H1 (cell line): ENCODE data around the gene SMARCC1. TPM values are rescaled to one million over a fixed set of nuclear protein-coding genes. Genes with fewer than 3 reads are reported as not detected.

Experiments used
- CTCF ChIA-PET: fragments of 300-600 bp; sonication (Branson Sonifier 250); formaldehyde crosslinking; loops from one replicate; lab custom pipeline; 2021; ENCODE audit not compliant: partially characterized antibody; lab: Charles Lee
- POLR2A ChIA-PET: fragments of 300-600 bp; sonication (Branson Sonifier 250); formaldehyde crosslinking; loops from one replicate; lab custom pipeline; 2021; ENCODE audit warnings: inconsistent platforms; ENCODE audit not compliant: partially characterized antibody; lab: Charles Lee
- DNase-seq, 2 experiments: peaks; one replicate each; pipeline versions ENCODE4 v3.0.0 to v3.0.0-alpha.2; 2010 to 2022; ENCODE audit warnings: low spot score in 2 of 2, low read depth in 1 of 2, mixed read lengths in 1 of 2
- FAIRE-seq: peaks from 2 replicates; lab custom pipeline; 2011; peaks lifted over from hg19 to GRCh38; lab: Jason Lieb, UNC
- H2AFZ ChIP-seq: 2 replicates; pipeline ENCODE4 v1.8.1; 2012; ENCODE audit warnings: low read length, inconsistent platforms
- H2AK5ac ChIP-seq: 2 replicates; pipeline ENCODE4 v1.6.1; 2013; ENCODE audit warnings: low read depth, low read length
- H2BK120ac ChIP-seq: replicated peaks from 2 replicates; pipeline ENCODE3; 2013; ENCODE audit warnings: low read depth, low read length, inconsistent platforms
- H2BK12ac ChIP-seq: 2 replicates; pipeline ENCODE4 v1.6.1; 2013; ENCODE audit warnings: low read depth, low read length
- H2BK15ac ChIP-seq: 2 replicates; pipeline ENCODE4 v1.6.1; 2013; ENCODE audit warnings: low read length
- H2BK20ac ChIP-seq: 2 replicates; pipeline ENCODE4 v1.6.1; 2013; ENCODE audit warnings: low read length
- H2BK5ac ChIP-seq: 2 replicates; pipeline ENCODE4 v1.6.1; 2013; ENCODE audit warnings: low read depth, low read length
- H3K14ac ChIP-seq: 2 replicates; pipeline ENCODE4 v1.6.1; 2013; ENCODE audit warnings: inconsistent platforms; ENCODE audit not compliant: insufficient read length
- H3K18ac ChIP-seq: 2 replicates; pipeline ENCODE4 v1.6.1; 2013; ENCODE audit warnings: low read length; ENCODE audit errors: extremely low read depth
- H3K23ac ChIP-seq: 2 replicates; pipeline ENCODE4 v1.6.1; 2013; ENCODE audit warnings: inconsistent platforms; ENCODE audit not compliant: insufficient read length
- H3K23me2 ChIP-seq: 2 replicates; pipeline ENCODE4 v1.6.1; 2013; ENCODE audit warnings: low read depth, low read length
- H3K27ac ChIP-seq: 2 replicates; pipeline ENCODE4 v1.6.1; 2011; ENCODE audit warnings: low read depth, low read length, inconsistent platforms
- H3K27me3 ChIP-seq, 4 experiments: replicated peaks in 1 of 4; 1 replicate in 1 of 4; 2 replicates in 3 of 4; pipeline versions ENCODE4 v1.6.1 to v1.8.1; 2011 to 2013; ENCODE audit warnings: low read length in 3 of 4, mild to moderate bottlenecking in 3 of 4, inconsistent platforms in 2 of 4, mixed read lengths in 2 of 4, moderate library complexity in 1 of 4; ENCODE audit not compliant: control insufficient read depth in 3 of 4, insufficient read depth in 3 of 4; ENCODE audit errors: extremely low read depth in 1 of 4
- H3K36me3 ChIP-seq, 4 experiments: 2 replicates each; pipeline versions ENCODE4 v1.6.1 to v1.8.1; 2011 to 2013; ENCODE audit warnings: mild to moderate bottlenecking in 4 of 4, low read length in 3 of 4, moderate library complexity in 2 of 4, control low read depth in 1 of 4, inconsistent platforms in 1 of 4; ENCODE audit not compliant: insufficient read depth in 4 of 4, control insufficient read depth in 2 of 4
- H3K4ac ChIP-seq: replicated peaks from 2 replicates; pipeline ENCODE3; 2013; ENCODE audit warnings: low read length, low read depth, mixed read lengths, inconsistent platforms; ENCODE audit not compliant: insufficient read length
- H3K4me1 ChIP-seq, 4 experiments: replicated peaks in 1 of 4; 1 replicate in 1 of 4; 2 replicates in 3 of 4; pipeline versions ENCODE4 v1.6.1 to v1.8.1; 2011 to 2013; ENCODE audit warnings: low read length in 3 of 4, inconsistent platforms in 2 of 4, mixed read lengths in 1 of 4; ENCODE audit not compliant: insufficient read depth in 4 of 4, control insufficient read depth in 3 of 4
- H3K4me2 ChIP-seq, 2 experiments: 2 replicates each; pipeline versions ENCODE4 v1.6.1 to v1.8.1; 2011 to 2013; ENCODE audit warnings: low read depth in 2 of 2, low read length in 2 of 2, control low read depth in 1 of 2, inconsistent platforms in 1 of 2, mild to moderate bottlenecking in 1 of 2; ENCODE audit not compliant: insufficient read depth in 1 of 2
- H3K4me3 ChIP-seq, 4 experiments: fragments of 200-600, 300-600 bp in 1 of 4; sonication (generic), shearing (Covaris generic), sonication (Bioruptor Twin) in 1 of 4; 2 replicates each; pipeline versions ENCODE4 v1.5.1 to v1.8.1; 2011 to 2016; ENCODE audit warnings: low read length in 4 of 4, low read depth in 3 of 4, control low read depth in 2 of 4, inconsistent platforms in 2 of 4, mild to moderate bottlenecking in 2 of 4, mixed read lengths in 1 of 4, moderate library complexity in 1 of 4; ENCODE audit not compliant: insufficient read depth in 2 of 4; ENCODE audit errors: extremely low read depth in 1 of 4
- H3K56ac ChIP-seq: replicated peaks from 2 replicates; pipeline ENCODE3; 2013; ENCODE audit warnings: low read depth, mild to moderate bottlenecking, mixed read lengths, low read length, inconsistent platforms; ENCODE audit not compliant: insufficient read length
- H3K79me1 ChIP-seq: 2 replicates; pipeline ENCODE4 v1.6.1; 2013; ENCODE audit warnings: low read depth, low read length, control low read depth
- H3K79me2 ChIP-seq, 2 experiments: 2 replicates each; pipeline versions ENCODE4 v1.6.1 to v1.8.1; 2012 to 2013; ENCODE audit warnings: low read length in 2 of 2, mild to moderate bottlenecking in 2 of 2, inconsistent platforms in 1 of 2; ENCODE audit not compliant: insufficient read depth in 2 of 2, control insufficient read depth in 1 of 2
- H3K9ac ChIP-seq, 4 experiments: replicated peaks in 1 of 4; 1 replicate in 1 of 4; 2 replicates in 3 of 4; pipeline versions ENCODE4 v1.6.1 to v1.8.1; 2011 to 2013; ENCODE audit warnings: low read depth in 3 of 4, low read length in 3 of 4, control low read depth in 2 of 4, mild to moderate bottlenecking in 2 of 4, moderate library complexity in 2 of 4, inconsistent platforms in 1 of 4; ENCODE audit errors: extremely low read depth in 1 of 4
- H3K9me3 ChIP-seq, 2 experiments: 2 replicates each; pipeline versions ENCODE4 v1.6.1 to v1.8.1; 2012 to 2013; ENCODE audit warnings: mild to moderate bottlenecking in 2 of 2, moderate library complexity in 2 of 2, control low read depth in 1 of 2, inconsistent platforms in 1 of 2, low read depth in 1 of 2, low read length in 1 of 2, mixed read lengths in 1 of 2; ENCODE audit not compliant: insufficient read depth in 2 of 2
- H4K20me1 ChIP-seq, 2 experiments: replicated peaks in 1 of 2; 2 replicates each; pipeline versions ENCODE3 to v1.8.1; 2011 to 2013; ENCODE audit warnings: inconsistent platforms in 2 of 2, low read length in 2 of 2, mild to moderate bottlenecking in 1 of 2; ENCODE audit not compliant: insufficient read depth in 2 of 2, control insufficient read depth in 1 of 2
- H4K5ac ChIP-seq: 2 replicates; pipeline ENCODE4 v1.6.1; 2013; ENCODE audit warnings: low read length, low read depth, mixed read lengths, inconsistent platforms; ENCODE audit not compliant: insufficient read length
- H4K8ac ChIP-seq: 2 replicates; pipeline ENCODE4 v1.8.0; 2013; ENCODE audit warnings: mild to moderate bottlenecking, moderate library complexity, low read length, inconsistent platforms; ENCODE audit not compliant: insufficient read depth; ENCODE audit errors: extremely low read depth
- H4K91ac ChIP-seq: replicated peaks from 2 replicates; pipeline ENCODE3; 2013; ENCODE audit warnings: low read length, mixed read lengths, inconsistent platforms; ENCODE audit not compliant: insufficient read length
- CHD1 ChIP-seq: IDR thresholded peaks from 2 replicates; pipeline ENCODE4 v1.6.1; 2012; ENCODE audit warnings: low read depth, low read length, improper control_type of control experiment
- CTCF ChIP-seq, 3 experiments: IDR thresholded peaks; 1 replicate in 2 of 3; 2 replicates in 1 of 3; pipeline versions ENCODE4 v1.5.1 to v1.6.1; 2011; ENCODE audit warnings: low read length in 3 of 3, mild to moderate bottlenecking in 3 of 3, inconsistent platforms in 2 of 3, low read depth in 1 of 3, moderate library complexity in 1 of 3; ENCODE audit not compliant: insufficient read depth in 1 of 3; ENCODE audit errors: control extremely low read depth in 1 of 3
- EGR1 ChIP-seq: IDR thresholded peaks from 2 replicates; pipeline ENCODE4 v1.6.1; 2011; ENCODE audit warnings: low read depth, low read length, borderline replicate concordance
- KDM1A ChIP-seq: fragments of 200-600, 300-600 bp; sonication (generic); IDR thresholded peaks from 2 replicates; pipeline ENCODE4 v1.7.1; 2016; ENCODE audit warnings: mild to moderate bottlenecking, low read length, borderline replicate concordance
- KDM4A ChIP-seq: IDR thresholded peaks from one replicate; pipeline ENCODE4 v1.7.1; 2012; ENCODE audit warnings: low read depth, mild to moderate bottlenecking, moderate library complexity, low read length, inconsistent platforms; ENCODE audit not compliant: severe bottlenecking
- MAX ChIP-seq: IDR thresholded peaks from 2 replicates; pipeline ENCODE4 v1.6.1; 2012; ENCODE audit warnings: inconsistent platforms
- POLR2A ChIP-seq, 2 experiments: IDR thresholded peaks; 1 replicate in 1 of 2; 2 replicates in 1 of 2; pipeline ENCODE4 v1.6.1; 2011; ENCODE audit warnings: low read depth in 2 of 2, low read length in 2 of 2, mild to moderate bottlenecking in 2 of 2; ENCODE audit errors: control extremely low read depth in 1 of 2
- POLR2AphosphoS5 ChIP-seq: IDR thresholded peaks from 2 replicates; pipeline ENCODE4 v1.6.1; 2011; ENCODE audit warnings: low read depth, low read length
- RFX5 ChIP-seq: IDR thresholded peaks from 2 replicates; pipeline ENCODE4 v1.6.1; 2011; ENCODE audit warnings: low read depth, low read length, improper control_type of control experiment, borderline replicate concordance
- WGBS, 2 experiments: shearing (Covaris generic) in 1 of 2; methylation state at CpG; one replicate each; pipeline versions ENCODE4 v1.1.6 to v1.1.7; 2013 to 2015; ENCODE audit warnings: low lambda C conversion rate in 2 of 2, mixed read lengths in 2 of 2, inconsistent platforms in 1 of 2, low coverage in 1 of 2, missing lambda C conversion rate in 1 of 2; ENCODE audit not compliant: insufficient replicate concordance in 2 of 2, insufficient coverage in 1 of 2, insufficient read length in 1 of 2; ENCODE audit errors: extremely low coverage in 1 of 2, missing lambda C conversion rate in 1 of 2; 5-methylcytosine and 5-hydroxymethylcytosine counted together
- polyA plus RNA-seq, 7 experiments: library from polyadenylated mRNA; depleted of rRNA in 3 of 7; stranded (reverse) in 5 of 7; unstranded in 2 of 7; fragments of >200 nt in 5 of 7; fragments of 200-250 nt in 2 of 7; gene quantifications; 1 replicate in 5 of 7; 2 replicates in 1 of 7; 4 replicates in 1 of 7; pipeline versions ENCODE4 v1.2.1 to v1.2.3, GENCODE V29; 2011 to 2013; ENCODE audit warnings: missing spikeins in 2 of 7, mixed read lengths in 2 of 7
- total RNA-seq: library from RNA; stranded (reverse); fragmentation: NEBNext Ultra II Directional; extraction: Animal tissue kit (Norgen Biotek cat#: 25700); gene quantifications from 2 replicates; pipeline ENCODE4 v1.2.1, GENCODE V29; 2021

Gene SMARCC1
- total and polyA plus RNA-seq, 2 of the 8 experiments (the other 6 are each of a cell fraction or from before 2014, with no cell fraction given), result 64.1 to 335 TPM

GRCh38 chr3:47573190-47574172 is 208.2 kb downstream of the SMARCC1 start:
- Histone ChIP-seq H3K18ac (no peak overlapping the region), H3K14ac (no peak overlapping the region), H2BK12ac (no peak overlapping the region), H2BK15ac (no peak overlapping the region), H3K27ac (no peak overlapping the region), H3K9ac (no peak overlapping the region), H3K79me2 (no peaks in the 10 kb centered on the region), H3K4ac (no peak overlapping the region), H3K27me3 (peaks cover 2 to 17% (median 12%) of the 10 kb centered on the region in 4 experiments), H2BK120ac (no peak overlapping the region), H2BK5ac (no peak overlapping the region), H4K20me1 (no peaks in the 10 kb centered on the region), H3K4me2 (no peak overlapping the region), H4K8ac (no peak overlapping the region), H3K4me1 (peaks cover 0 to 9% (median 2%) of the 10 kb centered on the region in 4 experiments; a peak in 4 of 7 replicates), H3K4me3 (no peak overlapping the region), H4K5ac (no peak overlapping the region), H2AK5ac (no peak overlapping the region), H3K36me3 (no peaks in the 10 kb centered on the region), H2AFZ (no peak overlapping the region), H2BK20ac (no peak overlapping the region), H3K23ac (no peak overlapping the region), H3K79me1 (no peaks in the 10 kb centered on the region), H3K23me2 (peaks cover 4% of the 10 kb centered on the region; the same call in 1 of the 2 replicates), H4K91ac (no peak overlapping the region), H3K56ac (no peak overlapping the region), H3K9me3 (no peaks in the 10 kb centered on the region)
- 93% methylated on average over 9 of the region's 9 CpGs; no CpG with 5 or more reads in 1 of the 2 experiments for WGBS, 2 experiments
- POLR2A ChIA-PET, result interaction anchor here (0.9 to 2.0 kb wide), 5 partner anchors 8 to 57 kb away, joined by 3 to 7 read pairs (median 5); no protein-coding TSS in a partner anchor
- CTCF ChIA-PET, result interaction anchor here (0.6 to 5.7 kb wide), 6 partner anchors 10 to 264 kb away, joined by 3 to 34 read pairs (median 3); no protein-coding TSS in a partner anchor
- DNase-seq, result no peak
- no peak for FAIRE-seq
- TF ChIP-seq CHD1 (no peak), RFX5 (no peak), MAX (no peak), KDM4A (no peak), POLR2A (IDR thresholded peaks at IDR 0.05; ENCODE audit: control extremely low read depth in 1 of 2, low read depth in 2 of 2, low read length in 2 of 2) (no peak), POLR2AphosphoS5 (no peak), EGR1 (no peak), CTCF (IDR thresholded peaks at IDR 0.05; ENCODE audit: control extremely low read depth in 1 of 3, insufficient read depth in 1 of 3, low read depth in 1 of 3, low read length in 3 of 3) (no peak), KDM1A (no peak)
